Gastrocnemius medialis (tissue), 4 donors: ENCODE data around the gene SEMA3G. TPM values are rescaled to one million over a fixed set of nuclear protein-coding genes. Genes with fewer than 3 reads are reported as not detected.

ENCODE experiments used
- ATAC-seq, 2 donors: fragments of 150-250 bp; one replicate each; pipeline ENCODE4 v1.9.1; 2016
- DNase-seq, 2 donors: peaks; one replicate each; pipeline ENCODE4 v3.0.0-alpha.2; 2019
- H3K27ac ChIP-seq, 4 donors: fragments of 200-600 bp; sonication (generic); 1 replicate in 1 of 4; 2 replicates in 3 of 4; pipeline ENCODE4 v1.5.1; 2016 to 2018; ENCODE audit warnings: mild to moderate bottlenecking in 2 of 4, moderate library complexity in 1 of 4
- H3K27me3 ChIP-seq, 3 donors: fragments of 200-600 bp; sonication (generic) in 2 of 3; 1 replicate in 1 of 3; 2 replicates in 2 of 3; pipeline versions ENCODE4 v1.5.1 to v1.6.0; 2016 to 2019; ENCODE audit warnings: mild to moderate bottlenecking in 1 of 3, moderate library complexity in 1 of 3
- H3K36me3 ChIP-seq, 2 donors: fragments of 200-600 bp; sonication (generic) in 1 of 2; one replicate each; pipeline ENCODE4 v1.5.1; 2017 to 2018
- H3K4me1 ChIP-seq, 2 donors: fragments of 200-600 bp; sonication (generic) in 1 of 2; one replicate each; pipeline ENCODE4 v1.5.1; 2016 to 2017; ENCODE audit warnings: mild to moderate bottlenecking in 2 of 2
- H3K4me3 ChIP-seq, 4 donors: fragments of 200-600 bp; sonication (generic) in 3 of 4; 1 replicate in 1 of 4; 2 replicates in 3 of 4; pipeline ENCODE4 v1.5.1; 2016 to 2019; ENCODE audit warnings: mild to moderate bottlenecking in 2 of 4
- H3K9me3 ChIP-seq, 3 donors: fragments of 200-600 bp; sonication (generic) in 2 of 3; 1 replicate in 1 of 3; 2 replicates in 2 of 3; pipeline ENCODE4 v1.5.1; 2016 to 2019
- CTCF ChIP-seq, 5 experiments: fragments of 450-650 bp in 3 of 5; fragments of 200-600 bp in 2 of 5; sonication (generic) in 2 of 5; IDR thresholded peaks in 4 of 5; conservative IDR thresholded peaks in 1 of 5; 1 replicate in 4 of 5; 2 replicates in 1 of 5; pipeline ENCODE4 v1.5.1; 2016 to 2019; ENCODE audit warnings: antibody characterized with exemption in 5 of 5, mild to moderate bottlenecking in 3 of 5, moderate library complexity in 3 of 5
- POLR2A ChIP-seq, 2 donors: fragments of 450-650 bp; IDR thresholded peaks; one replicate each; pipeline ENCODE4 v1.6.1; 2017; ENCODE audit warnings: antibody characterized with exemption in 2 of 2, mild to moderate bottlenecking in 2 of 2, moderate library complexity in 2 of 2
- in situ Hi-C, 4 donors: fragments of 200-750 bp; cut with MboI; loops; one replicate each; pipeline versions ENCODE4 v1.15.0 to v1.8.0; 2017; ENCODE audit warnings: low sequenced_read_pairs in 4 of 4
- intact Hi-C: fragments of 100-400 bp; cut with DNase I; formaldehyde crosslinking; loops from one replicate; pipeline ENCODE4 v1.15.1; 2023; ENCODE audit warnings: low total_unique reads
- total RNA-seq, 4 donors: library from RNA; depleted of rRNA; stranded (reverse); fragments of >200 nt; gene quantifications; one replicate each; pipeline versions ENCODE4 v1.1.0 to v1.2.3, GENCODE V29; 2016

Gene SEMA3G
- total RNA-seq, 4 donors from 2014 or later, result 3.8 to 20.3 (median 13.1) TPM

- TF ChIP-seq CTCF (IDR thresholded peaks at IDR 0.05 in 4 of 5, conservative IDR thresholded peaks at IDR 0.05 in 1 of 5) (no peak), POLR2A (IDR thresholded peaks at IDR 0.05) (no peak)
- no peak overlapping the region for H3K27ac ChIP-seq
- no peak overlapping the region for H3K4me3 ChIP-seq
- no peaks in the 10 kb centered on the region for H3K9me3 ChIP-seq
- H3K27me3 ChIP-seq, result no peaks in the 10 kb centered on the region
- DNase-seq, result no peak
- H3K4me1 ChIP-seq, result peaks cover 42 to 52% of the 10 kb centered on the region in 2 donors
- in situ Hi-C loops (no loop called here), intact Hi-C loops (no loop called here)
- peaks cover 0 to 74% of the 10 kb centered on the region in 2 donors for H3K36me3 ChIP-seq
- no peak for ATAC-seq
Observed at GRCh38 chr3:52487788-52488691, 43.1 kb upstream of the SEMA3G start.

GRCh38 chr3:52487050-52487787 lies 42.3 kb upstream of the SEMA3G start:
- TF ChIP-seq POLR2A (IDR thresholded peaks at IDR 0.05), result no peak
- TF ChIP-seq CTCF (IDR thresholded peaks at IDR 0.05 in 4 of 5, conservative IDR thresholded peaks at IDR 0.05 in 1 of 5), result no peak
- DNase-seq, result no peak
- peaks cover 37 to 44% of the 10 kb centered on the region in 2 donors for H3K4me1 ChIP-seq

GRCh38 chr3:52484680-52485461 lies 40.0 kb upstream of the SEMA3G start:
- H3K4me1 ChIP-seq, result peaks cover 30 to 31% of the 10 kb centered on the region in 2 donors
- no peak for TF ChIP-seq CTCF (IDR thresholded peaks at IDR 0.05 in 4 of 5, conservative IDR thresholded peaks at IDR 0.05 in 1 of 5)
- peak in 1 of 2 donors; percentile 37 for TF ChIP-seq POLR2A (IDR thresholded peaks at IDR 0.05)
- ATAC-seq (peak; percentile 62 to 73), DNase-seq (peak in 1 of 2 donors; percentile 77)
- no peak overlapping the region for H3K4me3 ChIP-seq
- intact Hi-C loops (loop anchor here (2.0 kb wide), 2 partner anchors 14 to 52 kb away; partner anchors contain the start of gene UQCC5), in situ Hi-C loops (no loop called here)
- no peaks in the 10 kb centered on the region for H3K9me3 ChIP-seq
- peak overlapping the region; percentile 77 to 86 (median 83) for H3K27ac ChIP-seq
- peaks cover 0 to 71% of the 10 kb centered on the region in 2 donors for H3K36me3 ChIP-seq
- no peaks in the 10 kb centered on the region for H3K27me3 ChIP-seq

More at GRCh38 chr3:52487050-52487787, 42.3 kb upstream of the SEMA3G start:
- H3K27me3 ChIP-seq, result no peaks in the 10 kb centered on the region
- peak overlapping the region in 3 of 4 donors; percentile 82 to 86 (median 84) for H3K27ac ChIP-seq
- H3K4me3 ChIP-seq, result no peak overlapping the region
- intact Hi-C loops, result no loop called here
- peaks cover 0 to 71% of the 10 kb centered on the region in 2 donors for H3K36me3 ChIP-seq
- in situ Hi-C loops, result no loop called here
- no peak for ATAC-seq
- no peaks in the 10 kb centered on the region for H3K9me3 ChIP-seq
